OCI-LY7 (cell line): ENCODE measurements around the gene KRI1. TPM values are rescaled to one million over a fixed set of nuclear protein-coding genes. Genes with fewer than 3 reads are reported as not detected.
A peak's percentile ranks its signal among the peaks of the same experiment; 100 is the strongest.

Experiments
- BruUV-seq: library from RNA; stranded (reverse); fragments of 400-500 nt; replicated peaks from 2 replicates; lab custom pipeline; 2021; lab: Mats Ljungman, UMichigan
- CTCF ChIA-PET: fragments of 300-600 bp; sonication (Branson Sonifier 250); formaldehyde crosslinking; loops from one replicate; lab custom pipeline; 2022; ENCODE audit warnings: antibody characterized with exemption; ENCODE audit not compliant: unreplicated experiment; lab: Charles Lee
- POLR2A ChIA-PET: fragments of 300-600 bp; sonication (Branson Sonifier 250); formaldehyde crosslinking; loops from one replicate; lab custom pipeline; 2022; ENCODE audit warnings: antibody characterized with exemption; lab: Charles Lee
- DNase-seq: peaks from one replicate; pipeline ENCODE4 v3.0.0-alpha.2; 2015; ENCODE audit warnings: low spot score
- H2AFZ ChIP-seq: fragments of 200-600 bp; sonication (generic), shearing (Covaris generic); 2 replicates; pipeline ENCODE4 v1.6.1; 2014; ENCODE audit warnings: mild to moderate bottlenecking, antibody characterized with exemption, low read length, moderate library complexity
- H3K27ac ChIP-seq: fragments of 200-600 bp; sonication (generic); 2 replicates; pipeline ENCODE4 v1.5.1; 2014; ENCODE audit warnings: mixed run types, low read depth, mild to moderate bottlenecking, moderate library complexity, low read length, inconsistent platforms; ENCODE audit not compliant: poor library complexity, severe bottlenecking
- H3K36me3 ChIP-seq: fragments of 200-600 bp; sonication (generic); 2 replicates; pipeline ENCODE4 v1.6.1; 2014; ENCODE audit warnings: mild to moderate bottlenecking, antibody characterized with exemption, low read length, moderate library complexity, mixed read lengths; ENCODE audit not compliant: insufficient read depth
- H3K4me1 ChIP-seq: fragments of 200-600 bp; sonication (generic); 2 replicates; pipeline ENCODE4 v1.5.1; 2014; ENCODE audit warnings: mild to moderate bottlenecking, low read length; ENCODE audit not compliant: insufficient read depth, poor library complexity, severe bottlenecking
- H3K4me2 ChIP-seq: fragments of 200-600 bp; sonication (generic); 2 replicates; pipeline ENCODE4 v1.6.1; 2014; ENCODE audit warnings: mild to moderate bottlenecking, low read length
- H3K4me3 ChIP-seq: fragments of 200-600 bp; sonication (generic); 2 replicates; pipeline ENCODE4 v1.5.1; 2014; ENCODE audit warnings: mild to moderate bottlenecking, low read depth, low read length; ENCODE audit not compliant: poor library complexity, severe bottlenecking
- H3K79me2 ChIP-seq: fragments of 200-600 bp; sonication (generic); 2 replicates; pipeline ENCODE4 v1.6.1; 2016; ENCODE audit warnings: low read depth, mild to moderate bottlenecking, low read length, moderate library complexity, mixed read lengths; ENCODE audit not compliant: insufficient read depth
- H3K9me2 ChIP-seq: fragments of 200-600 bp; sonication (generic); 2 replicates; pipeline ENCODE4 v1.6.1; 2016; ENCODE audit warnings: mild to moderate bottlenecking, low read length, mixed read lengths; ENCODE audit not compliant: insufficient read depth
- H3K9me3 ChIP-seq: fragments of 200-600 bp; sonication (generic); 2 replicates; pipeline ENCODE4 v1.6.1; 2014; ENCODE audit warnings: mild to moderate bottlenecking, mixed run types, low read length, mixed read lengths
- H4K20me1 ChIP-seq: fragments of 200-600 bp; sonication (generic); 2 replicates; pipeline ENCODE4 v1.6.1; 2014; ENCODE audit warnings: mild to moderate bottlenecking, antibody characterized with exemption, low read length, moderate library complexity, mixed read lengths; ENCODE audit not compliant: insufficient read depth
- EZH2phosphoT487 ChIP-seq: fragments of 200-600 bp; sonication (generic); IDR thresholded peaks from 2 replicates; pipeline ENCODE4 v1.6.1; 2018; ENCODE audit warnings: low read depth, borderline replicate concordance, mild to moderate bottlenecking, mixed run types, antibody characterized with exemption, low read length, moderate library complexity, mixed read lengths
- intact Hi-C: fragments of 100-400 bp; cut with micrococcal nuclease; formaldehyde crosslinking; loops from one replicate; pipeline ENCODE4 v1.10.0; 2022; ENCODE audit not compliant: unreplicated experiment
- total RNA-seq, 2 experiments: library from RNA; depleted of rRNA in 1 of 2; stranded (reverse); fragments of >200 nt in 1 of 2; shearing (Covaris generic) in 1 of 2; gene quantifications; 2 replicates each; pipeline ENCODE4 v1.2.3, GENCODE V29; 2014 to 2022
- TF ChIP-seq, protein P1 (sequence below): fragments of 200-600 bp; sonication (generic); conservative IDR thresholded peaks from 2 replicates; pipeline ENCODE4 v1.5.1; 2014; ENCODE audit warnings: mild to moderate bottlenecking, antibody characterized with exemption, low read length, moderate library complexity, mixed read lengths

The KRI1 gene
- total RNA-seq, 2 experiments from 2014 or later, result 53.6 to 58.4 TPM

GRCh38 chr19:10611907-10612306 lies 46.1 kb upstream of the KRI1 start:
- Histone ChIP-seq H4K20me1 (peaks cover 3% of the 10 kb centered on the region; the same call in 1 of the 2 replicates), H3K27ac (no peak overlapping the region), H3K36me3 (peaks cover 56% of the 10 kb centered on the region), H3K4me2 (no peak overlapping the region), H3K79me2 (peaks cover 91% of the 10 kb centered on the region), H2AFZ (no peak overlapping the region), H3K4me1 (peaks cover 7% of the 10 kb centered on the region), H3K9me3 (no peaks in the 10 kb centered on the region), H3K9me2 (no peaks in the 10 kb centered on the region), H3K4me3 (no peak overlapping the region)
- no TSS peak for BruUV-seq
- ChIA-PET POLR2A (no interaction called here), CTCF (no interaction called here)
- DNase-seq, result no peak
- intact Hi-C loops, result no loop called here
- TF ChIP-seq, protein P1, sequence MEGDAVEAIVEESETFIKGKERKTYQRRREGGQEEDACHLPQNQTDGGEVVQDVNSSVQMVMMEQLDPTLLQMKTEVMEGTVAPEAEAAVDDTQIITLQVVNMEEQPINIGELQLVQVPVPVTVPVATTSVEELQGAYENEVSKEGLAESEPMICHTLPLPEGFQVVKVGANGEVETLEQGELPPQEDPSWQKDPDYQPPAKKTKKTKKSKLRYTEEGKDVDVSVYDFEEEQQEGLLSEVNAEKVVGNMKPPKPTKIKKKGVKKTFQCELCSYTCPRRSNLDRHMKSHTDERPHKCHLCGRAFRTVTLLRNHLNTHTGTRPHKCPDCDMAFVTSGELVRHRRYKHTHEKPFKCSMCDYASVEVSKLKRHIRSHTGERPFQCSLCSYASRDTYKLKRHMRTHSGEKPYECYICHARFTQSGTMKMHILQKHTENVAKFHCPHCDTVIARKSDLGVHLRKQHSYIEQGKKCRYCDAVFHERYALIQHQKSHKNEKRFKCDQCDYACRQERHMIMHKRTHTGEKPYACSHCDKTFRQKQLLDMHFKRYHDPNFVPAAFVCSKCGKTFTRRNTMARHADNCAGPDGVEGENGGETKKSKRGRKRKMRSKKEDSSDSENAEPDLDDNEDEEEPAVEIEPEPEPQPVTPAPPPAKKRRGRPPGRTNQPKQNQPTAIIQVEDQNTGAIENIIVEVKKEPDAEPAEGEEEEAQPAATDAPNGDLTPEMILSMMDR, result no peak
- no peak for TF ChIP-seq EZH2phosphoT487

DNA sequence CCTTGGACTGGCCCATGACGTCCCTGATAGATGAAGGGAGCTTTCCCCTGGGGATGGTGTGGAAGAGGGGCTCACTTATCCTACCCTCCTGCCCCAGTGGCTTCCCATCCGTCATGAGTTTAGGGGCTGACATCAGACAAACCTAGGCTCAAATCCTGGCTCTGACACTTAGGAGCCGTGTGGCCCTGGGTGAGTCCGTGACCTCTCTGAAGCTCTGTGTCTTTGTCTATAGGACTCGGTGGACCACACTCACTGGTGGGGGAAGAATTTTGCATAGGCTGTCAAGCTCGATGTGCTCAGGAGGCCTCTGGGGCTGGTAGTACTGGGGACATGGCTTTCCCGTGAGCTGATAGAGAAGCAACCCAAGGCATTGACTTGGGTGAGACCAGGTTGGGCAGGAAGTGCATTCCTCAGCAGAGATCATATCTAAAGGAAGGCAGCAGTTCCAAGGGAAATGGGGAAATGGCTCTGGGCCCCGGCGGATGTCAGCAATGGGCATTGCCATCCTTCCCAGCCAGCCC lies 38.7 kb upstream of the KRI1 start:
- Histone ChIP-seq H3K4me3 (peak overlapping the region; percentile 93), H4K20me1 (0 out of 2 replicates have a peak, but pooled peaks cover 3% of the 10 kb centered on the region), H3K9me2 (no peaks in the 10 kb centered on the region), H3K79me2 (peaks cover 64% of the 10 kb centered on the region), H3K4me2 (peak overlapping the region; percentile 97), H2AFZ (no peak overlapping the region), H3K27ac (peak overlapping the region; percentile 93), H3K4me1 (peaks cover 40% of the 10 kb centered on the region), H3K36me3 (peaks cover 24% of the 10 kb centered on the region), H3K9me3 (no peaks in the 10 kb centered on the region)
- TF ChIP-seq EZH2phosphoT487, result no peak
- TF ChIP-seq, protein P1, result no peak
- peak; percentile 73 for DNase-seq
- intact Hi-C loops, result loop anchor here (5.0 kb wide), 1 partner anchor 367 kb away; no protein-coding TSS in a partner anchor
- POLR2A ChIA-PET, result interaction anchor here (0.5 to 3.4 kb wide), 6 partner anchors 9 to 60 kb away, joined by 3 to 22 read pairs (median 4); no protein-coding TSS in a partner anchor
- no TSS peak for BruUV-seq
- CTCF ChIA-PET, result interaction anchor here (1.0 to 1.1 kb wide), 2 partner anchors 23 to 40 kb away, joined by 3 to 5 read pairs; no protein-coding TSS in a partner anchor

- POLR2A ChIA-PET, result interaction anchor here (0.5 to 3.4 kb wide), 6 partner anchors 9 to 61 kb away, joined by 3 to 22 read pairs (median 4); no protein-coding TSS in a partner anchor
- BruUV-seq, result TSS peak; percentile 68
- peaks cover 44% of the 10 kb centered on the region for H3K4me1 ChIP-seq
Observed at GRCh38 chr19:10603873-10604459, 38.2 kb upstream of the KRI1 start.

More at GRCh38 chr19:10603873-10604459, 38.2 kb upstream of the KRI1 start:
- Histone ChIP-seq H3K9me2 (no peaks in the 10 kb centered on the region), H3K9me3 (no peaks in the 10 kb centered on the region), H3K79me2 (peaks cover 58% of the 10 kb centered on the region), H3K36me3 (peaks cover 19% of the 10 kb centered on the region; the same call in 1 of the 2 replicates), H3K4me2 (peak overlapping the region; percentile 97), H2AFZ (no peak overlapping the region), H3K27ac (peak overlapping the region; percentile 93), H4K20me1 (0 out of 2 replicates have a peak, but pooled peaks cover 3% of the 10 kb centered on the region), H3K4me3 (peak overlapping the region; percentile 93)
- intact Hi-C loops, result loop anchor here (2.0 to 5.0 kb wide), 2 partner anchors 23 to 367 kb away; no protein-coding TSS in a partner anchor
- DNase-seq, result peak; percentile 56
- CTCF ChIA-PET, result interaction anchor here (1.0 kb wide), 1 partner anchor 22 kb away, joined by 5 read pairs; no protein-coding TSS in a partner anchor
- TF ChIP-seq EZH2phosphoT487, result no peak
- TF ChIP-seq, protein P1, result no peak
